GM10248 (cell line): Measurements from ENCODE around the gene TMEM263.
"Not testable (repeated sequence)": the region's sequence is repeated elsewhere in the genome, so short reads cannot be mapped to it uniquely, and the experiment has no call there.

Experiments used
- CTCF ChIA-PET: fragments of 300-600 bp; sonication (Branson Sonifier 250); formaldehyde crosslinking; extraction: SDS; loops from one replicate; lab custom pipeline; 2021; ENCODE audit warnings: antibody characterized with exemption; lab: Yijun Ruan, JAX
- POLR2A ChIA-PET: fragments of 350-650 bp; sonication (Branson Sonifier 250); formaldehyde crosslinking; extraction: SDS; loops from one replicate; lab custom pipeline; 2020; ENCODE audit warnings: antibody characterized with exemption; lab: Yijun Ruan, JAX
- DNase-seq: peaks from one replicate; pipeline ENCODE4 v3.0.0; 2012; ENCODE audit errors: extremely low spot score
- CTCF ChIP-seq: IDR thresholded peaks from 2 replicates; pipeline ENCODE4 v1.5.1; 2012; ENCODE audit warnings: mild to moderate bottlenecking, low read depth; ENCODE audit errors: extremely low read depth, missing control alignments, control extremely low read depth

TMEM263 gene

DNA sequence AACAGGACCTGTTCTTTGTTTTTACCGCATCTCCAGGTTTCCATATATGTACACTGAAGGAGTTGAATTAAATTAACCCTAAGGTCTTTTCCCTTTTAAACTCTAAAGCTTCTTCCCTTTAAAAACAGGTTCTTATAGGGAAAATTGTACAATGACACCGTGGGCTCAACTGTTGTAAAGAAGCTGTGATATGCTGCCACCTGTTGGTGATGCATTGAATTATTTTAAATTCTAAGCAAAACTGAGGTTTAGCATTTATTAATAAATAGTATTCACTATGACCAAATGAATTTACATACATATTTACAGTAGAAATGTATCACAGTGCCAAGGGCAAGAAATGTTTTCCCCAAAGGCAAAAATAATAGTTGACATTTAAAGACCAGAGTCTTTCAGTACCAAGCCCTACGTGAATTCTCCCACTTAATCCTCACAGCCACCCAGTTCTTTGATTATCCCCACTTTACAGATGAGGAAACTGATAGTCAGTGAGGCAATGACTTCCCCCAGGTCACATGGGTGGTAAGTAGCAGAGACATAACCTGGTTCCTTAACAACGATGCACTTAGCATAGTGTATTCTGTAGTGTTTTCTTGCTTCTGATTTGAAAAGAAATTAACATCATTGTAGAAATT is 35.7 kb upstream of the TMEM263 start:
- CTCF ChIA-PET, result interaction anchor here (0.7 to 2.8 kb wide), 24 partner anchors 8 to 694 kb away, joined by 3 to 27 read pairs (median 4); partner anchors contain the start of gene POLR3B
- POLR2A ChIA-PET, result no interaction called here

GRCh38 chr12:106921976-106922375 is 33.7 kb upstream of the TMEM263 start:
- POLR2A ChIA-PET, DNase-seq: not testable (repeated sequence)
- CTCF ChIA-PET, result interaction anchor here (1.1 to 1.6 kb wide), 2 partner anchors 12 to 535 kb away, joined by 4 read pairs; no protein-coding TSS in a partner anchor

More for the DNA sequence above, 35.7 kb upstream of the TMEM263 start:
- DNase-seq, result no peak
- peak; percentile 71 for TF ChIP-seq CTCF

DNA sequence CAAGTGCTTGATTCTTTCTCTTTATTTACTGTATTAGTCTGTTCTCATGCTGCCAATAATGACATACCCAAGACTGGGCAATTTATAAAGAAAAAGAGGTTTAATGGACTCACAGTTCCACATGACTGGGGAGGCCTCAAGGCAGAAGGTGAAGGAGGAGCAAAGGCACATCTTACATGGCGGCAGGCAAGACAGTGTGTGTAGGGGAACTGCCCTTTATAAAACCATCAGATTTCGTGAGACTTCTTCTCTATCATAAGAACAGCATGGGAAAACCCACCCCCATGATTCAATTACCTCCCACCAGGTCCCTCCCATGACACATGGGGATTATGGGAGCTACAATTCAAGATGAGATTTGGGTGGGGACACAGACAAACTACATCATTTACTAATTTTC is 32.1 kb upstream of the TMEM263 start:
- POLR2A ChIA-PET, DNase-seq: not testable (repeated sequence)
- CTCF ChIA-PET, result interaction anchor here (1.3 kb wide), 1 partner anchor 16 kb away, joined by 3 read pairs; no protein-coding TSS in a partner anchor

DNA sequence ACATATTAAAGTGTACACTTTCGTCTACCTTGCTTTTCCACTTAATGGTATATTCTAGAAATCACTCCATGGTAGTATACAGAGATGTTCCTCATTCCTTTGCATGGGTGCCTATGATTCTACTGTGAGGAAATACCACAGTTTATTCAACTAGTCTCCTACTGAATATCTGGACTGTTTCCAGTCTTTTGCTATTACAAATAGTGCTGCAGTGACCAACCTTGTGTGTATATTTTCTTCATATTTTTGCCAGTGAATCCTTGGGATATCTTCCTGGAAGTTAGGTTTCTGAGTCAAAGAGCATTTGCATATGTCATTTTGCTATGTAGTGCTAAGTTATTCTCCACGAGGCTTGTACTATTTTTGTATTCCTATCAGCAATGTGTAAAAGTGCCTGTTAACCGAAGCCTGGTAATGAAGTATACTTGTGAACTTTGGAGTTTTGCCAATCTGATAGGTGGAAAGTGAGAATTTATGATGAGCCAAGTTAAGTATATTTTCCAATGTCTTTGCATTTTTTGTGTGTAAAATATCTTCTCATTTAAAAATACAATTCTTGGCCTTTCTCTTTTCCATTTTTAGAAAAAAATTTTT is 31.3 kb upstream of the TMEM263 start:
- DNase-seq, result no peak
- ChIA-PET CTCF (interaction anchor here (1.3 kb wide), 1 partner anchor 17 kb away, joined by 3 read pairs; no protein-coding TSS in a partner anchor), POLR2A (no interaction called here)
- no peak for TF ChIP-seq CTCF

DNA sequence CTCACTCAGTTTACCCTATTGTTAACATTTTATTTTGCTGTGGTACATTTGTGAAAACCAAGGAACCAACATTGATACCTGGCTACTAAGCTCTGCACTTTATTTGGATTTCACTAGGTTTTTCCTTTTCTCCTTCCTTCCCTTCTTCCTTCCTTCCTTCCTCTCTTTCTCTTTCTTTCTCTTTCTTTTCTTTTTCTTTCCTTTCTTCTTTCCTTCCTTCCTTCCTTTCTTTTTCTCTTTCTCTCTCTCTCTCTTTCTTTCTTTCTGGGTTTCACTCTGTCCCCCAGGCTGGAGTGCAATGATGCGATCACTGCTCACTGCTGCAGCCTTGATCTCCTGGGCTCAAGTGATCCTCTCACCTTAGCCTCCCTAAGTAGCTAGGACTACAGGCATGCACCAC is 29.1 kb upstream of the TMEM263 start:
- DNase-seq, result no peak
- TF ChIP-seq CTCF, result no peak
- CTCF ChIA-PET, result interaction anchor here (0.7 kb wide), 1 partner anchor 12 kb away, joined by 3 read pairs; no protein-coding TSS in a partner anchor
- POLR2A ChIA-PET, result no interaction called here

DNA sequence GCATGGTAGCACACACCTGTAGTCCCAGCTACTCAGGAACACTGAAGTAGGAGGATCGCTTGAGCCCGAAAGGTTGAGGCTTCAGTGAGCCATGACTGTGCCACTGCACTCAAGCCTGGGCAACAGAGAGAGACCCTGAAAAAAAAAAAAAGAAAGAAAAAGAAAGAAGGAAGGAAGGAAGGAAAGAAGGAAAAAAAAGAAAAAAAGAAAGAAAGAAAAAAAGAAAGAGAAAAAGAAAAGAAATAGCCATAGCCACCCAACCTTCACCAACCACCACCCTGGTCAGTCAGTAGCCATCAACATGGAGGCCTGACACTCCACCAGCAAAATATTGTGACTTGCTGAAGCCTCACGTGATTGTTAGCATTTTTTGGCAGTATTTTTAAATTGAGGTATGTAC is 21.4 kb upstream of the TMEM263 start:
- DNase-seq, result no peak
- TF ChIP-seq CTCF, result no peak
- POLR2A ChIA-PET, result no interaction called here
- CTCF ChIA-PET, result no interaction called here

GRCh38 chr12:106941481-106942156 is 14.1 kb upstream of the TMEM263 start:
- DNase-seq, result no peak
- CTCF ChIA-PET, result no interaction called here
- TF ChIP-seq CTCF, result no peak
- POLR2A ChIA-PET, result no interaction called here
